GM19438 (cell line): ENCODE data around the gene RHBDD1.

Experiments used
- ATAC-seq: cut with Tn5 transposase; IDR thresholded peaks from one replicate; pipeline ENCODE4 v1.9.1; 2021; ENCODE audit warnings: low read depth; ENCODE audit not compliant: unreplicated experiment

Gene RHBDD1

GRCh38 chr2:227016894-227017293 is 181.0 kb downstream of the RHBDD1 start:
- no peak for ATAC-seq

DNA sequence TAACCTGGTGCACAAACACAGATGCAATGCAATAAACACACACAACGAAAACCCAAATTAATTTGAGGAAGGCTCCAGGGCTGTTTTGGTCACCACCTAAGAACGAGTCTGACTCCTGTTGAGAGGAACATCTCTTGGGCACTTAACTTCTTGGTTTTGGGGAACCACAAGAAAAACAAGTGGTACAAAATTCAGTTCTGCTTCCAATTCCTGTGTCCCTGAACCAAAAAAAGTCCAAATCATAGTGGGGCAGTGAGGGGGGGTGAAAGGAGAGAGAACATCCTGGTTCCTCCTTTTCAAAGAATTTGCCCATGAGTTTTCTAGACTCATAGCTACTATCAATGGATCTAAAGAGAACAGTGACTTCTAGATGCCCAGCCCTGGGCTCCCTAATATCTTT is 184.6 kb downstream of the RHBDD1 start:
- no peak for ATAC-seq

DNA sequence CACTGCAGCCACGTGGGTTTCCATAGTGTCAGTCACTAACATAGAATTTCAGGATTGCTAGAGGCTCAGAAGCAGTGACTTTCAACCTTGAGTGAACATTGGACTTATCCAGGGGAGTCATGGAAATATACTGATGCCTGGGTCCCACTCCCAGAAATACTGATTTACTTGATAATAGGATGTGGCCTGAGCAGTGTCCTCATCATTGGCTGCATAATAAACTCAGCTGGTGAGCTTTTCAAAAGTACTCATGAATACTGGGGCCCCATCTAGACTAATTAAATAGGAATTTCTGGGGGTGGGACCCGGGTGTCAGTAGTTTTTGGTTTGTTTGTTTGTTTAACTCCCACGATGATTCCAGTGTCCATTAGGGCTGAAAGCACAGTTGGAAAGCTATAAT is 186.8 kb downstream of the RHBDD1 start:
- ATAC-seq, result no peak

DNA sequence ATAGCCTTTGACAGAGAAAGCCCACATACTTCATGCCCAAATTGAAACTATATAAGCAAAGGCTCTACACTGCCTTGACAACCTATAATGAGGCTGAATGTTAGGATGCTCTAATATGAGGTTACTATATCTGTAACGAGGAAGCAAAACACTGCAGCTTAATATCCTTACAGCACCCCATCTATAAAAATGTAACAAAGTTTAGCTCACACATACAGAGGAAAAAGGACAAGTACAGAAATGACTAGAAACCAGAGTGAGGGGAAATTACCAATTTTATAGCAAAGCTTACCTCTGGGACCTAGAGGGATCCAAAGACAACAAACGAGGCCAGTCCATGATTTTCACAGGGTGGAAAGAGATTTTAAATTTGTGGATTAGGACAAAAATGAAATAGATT is 189.7 kb downstream of the RHBDD1 start:
- no peak for ATAC-seq

DNA sequence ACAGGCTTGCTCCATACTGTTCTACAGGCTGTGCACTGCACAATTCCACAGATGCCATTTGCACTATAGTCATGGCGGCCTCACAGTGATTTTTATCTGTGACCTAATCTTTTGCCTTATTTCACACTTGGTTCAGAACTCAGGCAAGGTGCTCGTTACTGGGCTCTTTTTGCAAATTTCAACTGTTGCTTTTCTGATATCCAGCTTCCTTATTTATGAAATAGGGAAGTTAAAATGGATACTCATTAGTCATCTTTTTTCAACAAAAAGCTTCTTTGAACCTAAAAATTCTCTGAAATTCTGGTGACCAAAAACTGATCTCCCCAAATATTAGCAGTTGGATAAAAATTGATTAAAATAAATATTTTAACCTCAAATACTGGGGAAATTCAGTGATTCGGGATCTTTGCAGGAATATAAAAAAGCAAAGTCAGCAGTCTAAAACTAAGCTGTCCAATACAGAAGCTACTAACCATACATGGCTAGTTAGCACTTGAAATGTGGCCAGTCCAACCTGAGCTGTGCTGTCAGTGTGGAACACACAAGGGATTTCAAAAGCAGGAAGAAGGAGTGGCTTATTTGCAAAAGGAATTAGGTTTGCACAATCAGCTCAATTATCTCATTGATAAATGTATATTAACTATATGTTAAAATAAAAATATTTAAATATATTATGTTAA is 193.7 kb downstream of the RHBDD1 start:
- ATAC-seq, result no peak

- ATAC-seq, result no peak
Measured at GRCh38 chr2:227030789-227031188, 194.9 kb downstream of the RHBDD1 start.

- no peak for ATAC-seq
Measured at GRCh38 chr2:227031379-227031778, 195.5 kb downstream of the RHBDD1 start.

GRCh38 chr2:227033471-227034148 is 197.8 kb downstream of the RHBDD1 start:
- peak; percentile 82 for ATAC-seq

DNA sequence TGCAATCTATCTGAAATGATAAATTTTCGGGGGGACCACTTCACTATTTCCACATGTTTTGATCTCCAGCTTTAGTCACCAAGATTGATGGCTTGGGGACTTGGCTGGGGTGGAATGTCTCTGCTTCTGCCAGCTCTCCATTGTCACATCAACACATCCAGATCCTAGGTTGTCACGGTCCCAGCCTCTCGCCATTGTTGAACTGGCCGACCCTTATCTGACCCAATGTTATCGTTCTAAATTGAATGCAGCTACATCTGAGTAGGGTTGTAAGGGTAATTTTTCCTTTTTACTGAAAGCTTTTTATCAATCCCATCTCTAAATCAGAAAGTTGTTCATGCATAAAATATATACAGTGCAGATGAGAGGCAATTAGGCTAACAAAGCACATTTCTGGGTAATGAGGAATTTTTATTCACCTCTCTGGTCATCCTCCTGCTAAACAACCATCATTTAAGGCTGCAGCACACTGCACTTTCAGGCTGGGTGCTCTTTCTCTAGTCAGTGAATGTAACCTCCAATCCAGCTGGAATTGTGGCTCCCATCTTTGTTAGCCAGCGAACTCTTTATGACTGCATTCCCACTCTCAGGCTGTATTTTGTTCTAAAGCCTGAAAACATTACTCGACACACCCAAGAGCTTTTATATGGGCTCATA is 200.0 kb downstream of the RHBDD1 start:
- ATAC-seq, result no peak

GRCh38 chr2:227036527-227036926 is 200.7 kb downstream of the RHBDD1 start:
- ATAC-seq, result no peak

GRCh38 chr2:227038550-227039189 is 202.8 kb downstream of the RHBDD1 start:
- ATAC-seq, result no peak

DNA sequence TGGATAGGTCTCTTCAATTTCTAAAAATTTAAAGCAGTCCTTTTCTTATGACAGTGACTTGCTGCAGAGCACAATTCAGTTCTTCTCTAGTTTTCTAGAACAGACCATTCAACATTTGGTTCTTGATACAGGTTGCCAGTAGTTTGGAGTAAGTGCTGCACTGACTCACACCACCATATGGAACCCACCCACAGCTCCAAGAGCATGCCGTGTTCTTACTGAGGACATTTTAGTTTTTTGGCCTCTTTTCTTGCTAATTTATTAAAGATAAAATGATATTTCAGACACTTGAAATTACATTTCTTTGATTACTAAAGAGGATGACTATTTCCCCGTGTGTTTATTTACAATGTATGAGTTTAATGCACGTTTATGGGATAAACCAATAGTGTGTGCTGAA is 208.1 kb downstream of the RHBDD1 start:
- ATAC-seq, result no peak
